Panc1 (cell line): ENCODE results near the gene CLASRP. TPM values are rescaled to one million over a fixed set of nuclear protein-coding genes. Genes with fewer than 3 reads are reported as not detected.

ENCODE experiments used
- ATAC-seq: fragments of 200-7000 bp; cut with Tn5 transposase; 2 replicates; pipeline ENCODE4 v1.9.1; 2020; ENCODE audit warnings: mild to moderate bottlenecking, moderate library complexity
- BruUV-seq: library from RNA; stranded (reverse); fragments of 400-500 nt; replicated peaks from 2 replicates; lab custom pipeline; 2021; lab: Mats Ljungman, UMichigan
- CTCF ChIA-PET: fragments of 300-600 bp; sonication (Branson Sonifier 250); formaldehyde crosslinking; loops from one replicate; lab custom pipeline; 2022; ENCODE audit warnings: antibody characterized with exemption; lab: Charles Lee
- POLR2A ChIA-PET: fragments of 300-600 bp; sonication (Branson Sonifier 250); formaldehyde crosslinking; loops from one replicate; lab custom pipeline; 2022; ENCODE audit warnings: antibody characterized with exemption; lab: Charles Lee
- DNase-seq: peaks from one replicate; pipeline ENCODE4 v3.0.0-alpha.2; 2010; ENCODE audit warnings: low read depth, low spot score
- H3K27ac ChIP-seq: 2 replicates; pipeline ENCODE4 v1.5.1; 2011; ENCODE audit warnings: mild to moderate bottlenecking, low read length, inconsistent platforms
- H3K27me3 ChIP-seq: fragments of 200-500 bp; sonication (Bioruptor generic); 2 replicates; pipeline ENCODE4 v1.6.0; 2014; ENCODE audit warnings: low read length, inconsistent platforms; ENCODE audit not compliant: control insufficient read depth, insufficient read depth
- H3K36me3 ChIP-seq: fragments of 200-500 bp; sonication (Bioruptor generic); 2 replicates; pipeline ENCODE4 v1.5.1; 2014; ENCODE audit warnings: inconsistent platforms, mild to moderate bottlenecking, low read length, moderate library complexity; ENCODE audit not compliant: control insufficient read depth, insufficient read depth
- H3K4me1 ChIP-seq: 2 replicates; pipeline ENCODE4 v1.5.1; 2011; ENCODE audit warnings: inconsistent platforms, mild to moderate bottlenecking, low read length, moderate library complexity; ENCODE audit not compliant: control insufficient read depth, insufficient read depth
- H3K4me3 ChIP-seq, 2 experiments: 2 replicates each; pipeline ENCODE4 v1.5.1; 2011 to 2012; ENCODE audit warnings: low read depth in 2 of 2, low read length in 2 of 2, mild to moderate bottlenecking in 2 of 2, inconsistent platforms in 1 of 2, moderate library complexity in 1 of 2
- H3K9me3 ChIP-seq: fragments of 200-500 bp; sonication (Bioruptor generic); 2 replicates; pipeline ENCODE4 v1.5.1; 2014; ENCODE audit warnings: low read depth, mild to moderate bottlenecking, inconsistent platforms, low read length, moderate library complexity; ENCODE audit not compliant: control insufficient read depth, insufficient read depth
- CTCF ChIP-seq: fragments of 450-650 bp; IDR thresholded peaks from 2 replicates; pipeline ENCODE4 v1.5.1; 2017; ENCODE audit warnings: mild to moderate bottlenecking
- POLR2AphosphoS5 ChIP-seq: IDR thresholded peaks from 2 replicates; pipeline ENCODE4 v1.6.1; 2012; ENCODE audit warnings: mild to moderate bottlenecking, low read depth, low read length, moderate library complexity
- SIN3A ChIP-seq: IDR thresholded peaks from 2 replicates; pipeline ENCODE4 v1.6.1; 2012; ENCODE audit warnings: low read depth, mild to moderate bottlenecking, low read length, moderate library complexity, borderline replicate concordance; ENCODE audit not compliant: insufficient read depth
- TCF7L2 ChIP-seq: IDR thresholded peaks from 2 replicates; pipeline ENCODE4 v1.6.1; 2011; ENCODE audit warnings: mild to moderate bottlenecking, low read depth, low read length, inconsistent platforms
- in situ Hi-C: cut with HindIII; loops from 2 replicates; pipeline ENCODE4 v1.10.0; 2016; ENCODE audit warnings: low sequenced_read_pairs, low pct_unique_long_range_greater_than_20kb
- intact Hi-C: fragments of 100-400 bp; cut with micrococcal nuclease; formaldehyde crosslinking; loops from one replicate; pipeline ENCODE4 v1.10.0; 2022; ENCODE audit not compliant: unreplicated experiment
- total RNA-seq: library from RNA; stranded (reverse); gene quantifications from one replicate; pipeline ENCODE4 v1.2.1, GENCODE V29; 2021; ENCODE audit not compliant: unreplicated experiment
- TF ChIP-seq, protein P1 (sequence below), 2 experiments: IDR thresholded peaks; 2 replicates each; pipeline ENCODE4 v1.6.1; 2011 to 2012; ENCODE audit warnings: low read depth in 2 of 2, control low read depth in 1 of 2, low read length in 1 of 2, mild to moderate bottlenecking in 1 of 2, moderate library complexity in 1 of 2; ENCODE audit not compliant: insufficient read depth in 1 of 2

Gene CLASRP
- total RNA-seq, 1 experiment from 2014 or later, result 72.4 TPM

- ATAC-seq, result no peak
- no TSS peak for BruUV-seq
- in situ Hi-C loops, result no loop called here
- Histone ChIP-seq H3K4me3 (no peak overlapping the region), H3K4me1 (peaks cover 45% of the 10 kb centered on the region), H3K27me3 (no peaks in the 10 kb centered on the region), H3K36me3 (peaks cover 4% of the 10 kb centered on the region; the same call in 1 of the 2 replicates), H3K27ac (no peak overlapping the region; the same call in 1 of the 2 replicates), H3K9me3 (no peaks in the 10 kb centered on the region)
- no peak for TF ChIP-seq SIN3A
- no peak for TF ChIP-seq POLR2AphosphoS5
- TF ChIP-seq, protein P1, sequence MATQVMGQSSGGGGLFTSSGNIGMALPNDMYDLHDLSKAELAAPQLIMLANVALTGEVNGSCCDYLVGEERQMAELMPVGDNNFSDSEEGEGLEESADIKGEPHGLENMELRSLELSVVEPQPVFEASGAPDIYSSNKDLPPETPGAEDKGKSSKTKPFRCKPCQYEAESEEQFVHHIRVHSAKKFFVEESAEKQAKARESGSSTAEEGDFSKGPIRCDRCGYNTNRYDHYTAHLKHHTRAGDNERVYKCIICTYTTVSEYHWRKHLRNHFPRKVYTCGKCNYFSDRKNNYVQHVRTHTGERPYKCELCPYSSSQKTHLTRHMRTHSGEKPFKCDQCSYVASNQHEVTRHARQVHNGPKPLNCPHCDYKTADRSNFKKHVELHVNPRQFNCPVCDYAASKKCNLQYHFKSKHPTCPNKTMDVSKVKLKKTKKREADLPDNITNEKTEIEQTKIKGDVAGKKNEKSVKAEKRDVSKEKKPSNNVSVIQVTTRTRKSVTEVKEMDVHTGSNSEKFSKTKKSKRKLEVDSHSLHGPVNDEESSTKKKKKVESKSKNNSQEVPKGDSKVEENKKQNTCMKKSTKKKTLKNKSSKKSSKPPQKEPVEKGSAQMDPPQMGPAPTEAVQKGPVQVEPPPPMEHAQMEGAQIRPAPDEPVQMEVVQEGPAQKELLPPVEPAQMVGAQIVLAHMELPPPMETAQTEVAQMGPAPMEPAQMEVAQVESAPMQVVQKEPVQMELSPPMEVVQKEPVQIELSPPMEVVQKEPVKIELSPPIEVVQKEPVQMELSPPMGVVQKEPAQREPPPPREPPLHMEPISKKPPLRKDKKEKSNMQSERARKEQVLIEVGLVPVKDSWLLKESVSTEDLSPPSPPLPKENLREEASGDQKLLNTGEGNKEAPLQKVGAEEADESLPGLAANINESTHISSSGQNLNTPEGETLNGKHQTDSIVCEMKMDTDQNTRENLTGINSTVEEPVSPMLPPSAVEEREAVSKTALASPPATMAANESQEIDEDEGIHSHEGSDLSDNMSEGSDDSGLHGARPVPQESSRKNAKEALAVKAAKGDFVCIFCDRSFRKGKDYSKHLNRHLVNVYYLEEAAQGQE (IDR thresholded peaks at IDR 0.05; ENCODE audit: insufficient read depth in 1 of 2, low read depth in 2 of 2, low read length in 1 of 2), result no peak
- no peak for TF ChIP-seq TCF7L2
- TF ChIP-seq CTCF, result no peak
- intact Hi-C loops, result no loop called here
- DNase-seq, result no peak
- POLR2A ChIA-PET, result no interaction called here
- CTCF ChIA-PET, result no interaction called here
These were observed 58.6 kb downstream of the CLASRP start for GRCh38 chr19:45097450-45097775.

- no peaks in the 10 kb centered on the region for H3K27me3 ChIP-seq
- DNase-seq (peak; percentile 65), ATAC-seq (peak; percentile 78)
- peaks cover 45% of the 10 kb centered on the region for H3K4me1 ChIP-seq
- intact Hi-C loops, result no loop called here
- TF ChIP-seq POLR2AphosphoS5 (no peak), SIN3A (no peak), CTCF (no peak), TCF7L2 (no peak)
- TF ChIP-seq, protein P1 (IDR thresholded peaks at IDR 0.05; ENCODE audit: insufficient read depth in 1 of 2, low read depth in 2 of 2, low read length in 1 of 2), result no peak
- CTCF ChIA-PET, result no interaction called here
- H3K36me3 ChIP-seq, result peaks cover 4% of the 10 kb centered on the region; the same call in 1 of the 2 replicates
- H3K9me3 ChIP-seq, result no peaks in the 10 kb centered on the region
- H3K27ac ChIP-seq, result peak overlapping the region; percentile 48; the same call in 1 of the 2 replicates
- in situ Hi-C loops, result no loop called here
- BruUV-seq, result no TSS peak
- H3K4me3 ChIP-seq, result peak overlapping the region in 1 of 2 experiments; percentile 6; a peak in 1 of 4 replicates
- POLR2A ChIA-PET, result no interaction called here
These were observed 59.1 kb downstream of the CLASRP start for GRCh38 chr19:45097776-45098520.
